Naive B cell (primary cell): ENCODE measurements around the gene ITSN1. TPM values are rescaled to one million over a fixed set of nuclear protein-coding genes. Genes with fewer than 3 reads are reported as not detected.

Experiments
- polyA plus RNA-seq, 6 donors: library from polyadenylated mRNA; unstranded; fragments of 300-500 nt; fragmentation: Illumina TruSeq; gene quantifications; one replicate each; pipeline ENCODE4 v1.2.3, GENCODE V29; 2021; ENCODE audit warnings: low read depth in 6 of 6

Gene ITSN1
- polyA plus RNA-seq, 6 donors from 2014 or later = 0.12 to 1.4 (median 0.60) TPM; not detected in 1

Other genes with a start within 250 kb of the ITSN1 start
- gene IFNGR2, start 239.1 kb upstream of the ITSN1 start, polyA plus RNA-seq = 100 to 1,000 TPM; 120 to 177 (median 144) TPM
- gene TMEM50B, start 162.5 kb upstream of the ITSN1 start, polyA plus RNA-seq = 10 to 100 TPM; 35.5 to 46.2 (median 40.6) TPM
- 1 to 10 TPM in 2 of 6 donors, under 1 TPM in 3, not detected in 1; 0.38 to 1.6 (median 0.93) TPM for gene DNAJC28, start 150.8 kb upstream of the ITSN1 start, polyA plus RNA-seq
- gene GART, start 100.4 kb upstream of the ITSN1 start, polyA plus RNA-seq = 10 to 100 TPM; 24.8 to 38.4 (median 32.2) TPM
- gene SON, start 99.5 kb upstream of the ITSN1 start, polyA plus RNA-seq = 100 to 1,000 TPM; 411 to 679 (median 522) TPM
- gene DONSON, start 53.8 kb upstream of the ITSN1 start, polyA plus RNA-seq = 1 to 10 TPM in 5 of 6 donors, not detected in 1; 1.2 to 2.4 (median 2.1) TPM
- 10 to 100 TPM; 28.5 to 44.4 (median 34.9) TPM for gene CRYZL1, start 760 bp upstream of the ITSN1 start, polyA plus RNA-seq